Karpas-422 (cell line): ENCODE results near the gene DRC1. TPM values are rescaled to one million over a fixed set of nuclear protein-coding genes. Genes with fewer than 3 reads are reported as not detected.
A peak's percentile ranks its signal among the peaks of the same experiment; 100 is the strongest.

ENCODE experiments used
- DNase-seq: peaks from one replicate; pipeline ENCODE4 v3.0.0-alpha.2; 2015
- H2AFZ ChIP-seq: fragments of 200-600 bp; sonication (generic); 2 replicates; pipeline ENCODE4 v1.6.1; 2014; ENCODE audit warnings: antibody characterized with exemption, low read length, mixed read lengths
- H3K27ac ChIP-seq: fragments of 200-600 bp; sonication (generic); 2 replicates; pipeline ENCODE4 v1.5.1; 2014; ENCODE audit warnings: mild to moderate bottlenecking, low read length, moderate library complexity
- H3K27me3 ChIP-seq: fragments of 200-600 bp; sonication (generic); 2 replicates; pipeline ENCODE4 v1.6.1; 2014; ENCODE audit warnings: low read length, mixed read lengths
- H3K36me3 ChIP-seq: fragments of 200-600 bp; sonication (generic); 2 replicates; pipeline ENCODE4 v1.6.1; 2014; ENCODE audit warnings: low read length, mixed read lengths; ENCODE audit not compliant: insufficient read depth
- H3K4me1 ChIP-seq: fragments of 200-600 bp; sonication (generic); 2 replicates; pipeline ENCODE4 v1.6.1; 2014; ENCODE audit warnings: mild to moderate bottlenecking, low read length, mixed read lengths
- H3K4me2 ChIP-seq: fragments of 200-600 bp; sonication (generic); 2 replicates; pipeline ENCODE4 v1.6.1; 2014; ENCODE audit warnings: low read length, low read depth, mild to moderate bottlenecking; ENCODE audit not compliant: poor library complexity, severe bottlenecking
- H3K4me3 ChIP-seq: fragments of 200-600 bp; sonication (generic); 2 replicates; pipeline ENCODE4 v1.5.1; 2014; ENCODE audit warnings: mild to moderate bottlenecking, antibody characterized with exemption, low read length, mixed read lengths
- H3K79me2 ChIP-seq: fragments of 200-600 bp; sonication (generic); 2 replicates; pipeline ENCODE4 v1.6.1; 2014; ENCODE audit warnings: mild to moderate bottlenecking, low read length, mixed read lengths
- H3K9ac ChIP-seq: fragments of 200-600 bp; sonication (generic); 2 replicates; pipeline ENCODE4 v1.6.0; 2014; ENCODE audit warnings: low read length
- H3K9me2 ChIP-seq: fragments of 200-600 bp; sonication (generic), shearing (Covaris generic); replicated peaks from 2 replicates; pipeline ENCODE4 v1.6.0; 2014; ENCODE audit warnings: mild to moderate bottlenecking, low read length, moderate library complexity; ENCODE audit not compliant: insufficient read depth
- H3K9me3 ChIP-seq: fragments of 300-700, 200-600 bp; sonication (generic); 2 replicates; pipeline ENCODE4 v1.6.1; 2014; ENCODE audit warnings: low read length, mixed read lengths
- H4K20me1 ChIP-seq: fragments of 200-600 bp; sonication (generic); 2 replicates; pipeline ENCODE4 v1.6.1; 2014; ENCODE audit warnings: mild to moderate bottlenecking, antibody characterized with exemption, low read length, low read depth; ENCODE audit not compliant: insufficient read depth
- total RNA-seq: library from RNA; depleted of rRNA; stranded (reverse); fragments of >200 nt; shearing (Covaris generic); gene quantifications from 2 replicates; pipeline ENCODE4 v1.2.3, GENCODE V29; 2014; ENCODE audit warnings: low replicate concordance

Gene DRC1
- total RNA-seq, 1 experiment from 2014 or later = not detected

- Histone ChIP-seq H4K20me1 (no peaks in the 10 kb centered on the region), H3K4me2 (no peak overlapping the region), H3K27ac (no peak overlapping the region), H3K4me3 (no peak overlapping the region), H3K36me3 (no peaks in the 10 kb centered on the region), H3K79me2 (no peaks in the 10 kb centered on the region), H3K27me3 (no peaks in the 10 kb centered on the region), H2AFZ (no peak overlapping the region), H3K9me2 (no peaks in the 10 kb centered on the region), H3K9ac (no peak overlapping the region), H3K9me3 (no peaks in the 10 kb centered on the region), H3K4me1 (no peaks in the 10 kb centered on the region)
- DNase-seq = no peak
Observed at GRCh38 chr2:26486789-26487188, 85.1 kb downstream of the DRC1 start.

- H3K36me3 ChIP-seq = no peaks in the 10 kb centered on the region
- no peak overlapping the region for H3K4me3 ChIP-seq
- H3K27ac ChIP-seq = no peak overlapping the region
- no peaks in the 10 kb centered on the region for H3K27me3 ChIP-seq
- no peaks in the 10 kb centered on the region for H3K9me2 ChIP-seq
- H3K9ac ChIP-seq = no peak overlapping the region
- H3K79me2 ChIP-seq = no peaks in the 10 kb centered on the region
- no peaks in the 10 kb centered on the region for H3K9me3 ChIP-seq
- H3K4me2 ChIP-seq = no peak overlapping the region
- no peak overlapping the region for H2AFZ ChIP-seq
- no peaks in the 10 kb centered on the region for H4K20me1 ChIP-seq
- H3K4me1 ChIP-seq = no peaks in the 10 kb centered on the region
- DNase-seq = no peak
Observed at GRCh38 chr2:26487192-26487591, 85.5 kb downstream of the DRC1 start.

GRCh38 chr2:26488463-26489212 is 86.9 kb downstream of the DRC1 start:
- Histone ChIP-seq H3K4me1 (peaks cover 3% of the 10 kb centered on the region), H3K27me3 (no peaks in the 10 kb centered on the region), H3K9me2 (no peaks in the 10 kb centered on the region), H3K79me2 (no peaks in the 10 kb centered on the region), H3K9me3 (no peaks in the 10 kb centered on the region), H3K4me3 (no peak overlapping the region), H3K27ac (no peak overlapping the region), H4K20me1 (no peaks in the 10 kb centered on the region), H2AFZ (no peak overlapping the region), H3K9ac (no peak overlapping the region), H3K4me2 (no peak overlapping the region), H3K36me3 (no peaks in the 10 kb centered on the region)
- DNase-seq = no peak

- Histone ChIP-seq H3K9me3 (no peaks in the 10 kb centered on the region), H3K4me2 (no peak overlapping the region), H3K36me3 (no peaks in the 10 kb centered on the region), H3K9ac (no peak overlapping the region), H3K4me1 (peaks cover 6% of the 10 kb centered on the region), H3K27me3 (no peaks in the 10 kb centered on the region), H2AFZ (no peak overlapping the region), H3K27ac (no peak overlapping the region), H4K20me1 (no peaks in the 10 kb centered on the region), H3K4me3 (no peak overlapping the region), H3K79me2 (no peaks in the 10 kb centered on the region), H3K9me2 (no peaks in the 10 kb centered on the region)
- DNase-seq = no peak
Observed at GRCh38 chr2:26489213-26489850, 87.6 kb downstream of the DRC1 start.

GRCh38 chr2:26491563-26492167 is 89.9 kb downstream of the DRC1 start:
- Histone ChIP-seq H2AFZ (no peak overlapping the region), H3K36me3 (no peaks in the 10 kb centered on the region), H3K27me3 (no peaks in the 10 kb centered on the region), H4K20me1 (no peaks in the 10 kb centered on the region), H3K27ac (no peak overlapping the region), H3K9me3 (no peaks in the 10 kb centered on the region), H3K79me2 (no peaks in the 10 kb centered on the region), H3K9ac (no peak overlapping the region), H3K9me2 (no peaks in the 10 kb centered on the region), H3K4me2 (no peak overlapping the region), H3K4me3 (no peak overlapping the region), H3K4me1 (peaks cover 6% of the 10 kb centered on the region)
- no peak for DNase-seq

- H3K36me3 ChIP-seq = no peaks in the 10 kb centered on the region
Observed at GRCh38 chr2:26492749-26493515, 91.2 kb downstream of the DRC1 start.

GRCh38 chr2:26493566-26493965 is 91.8 kb downstream of the DRC1 start:
- H3K4me2 ChIP-seq = no peak overlapping the region
- no peak overlapping the region for H2AFZ ChIP-seq
- no peaks in the 10 kb centered on the region for H3K79me2 ChIP-seq
- H3K9me3 ChIP-seq = no peaks in the 10 kb centered on the region
- no peak overlapping the region for H3K9ac ChIP-seq
- H3K36me3 ChIP-seq = no peaks in the 10 kb centered on the region
- H3K9me2 ChIP-seq = no peaks in the 10 kb centered on the region
- peaks cover 6% of the 10 kb centered on the region for H3K4me1 ChIP-seq
- no peak overlapping the region for H3K27ac ChIP-seq
- no peaks in the 10 kb centered on the region for H4K20me1 ChIP-seq
- DNase-seq = no peak
- no peaks in the 10 kb centered on the region for H3K27me3 ChIP-seq
- H3K4me3 ChIP-seq = no peak overlapping the region

More at GRCh38 chr2:26492749-26493515, 91.2 kb downstream of the DRC1 start:
- H2AFZ ChIP-seq = no peak overlapping the region
- no peaks in the 10 kb centered on the region for H3K27me3 ChIP-seq
- H3K79me2 ChIP-seq = no peaks in the 10 kb centered on the region
- H3K9me3 ChIP-seq = no peaks in the 10 kb centered on the region
- H3K4me3 ChIP-seq = no peak overlapping the region
- no peaks in the 10 kb centered on the region for H3K9me2 ChIP-seq
- H3K9ac ChIP-seq = no peak overlapping the region
- H4K20me1 ChIP-seq = no peaks in the 10 kb centered on the region
- H3K4me2 ChIP-seq = no peak overlapping the region
- peaks cover 6% of the 10 kb centered on the region for H3K4me1 ChIP-seq
- no peak overlapping the region for H3K27ac ChIP-seq
- DNase-seq = peak; percentile 46

GRCh38 chr2:26494199-26494598 is 92.5 kb downstream of the DRC1 start:
- peaks cover 6% of the 10 kb centered on the region for H3K4me1 ChIP-seq
- no peaks in the 10 kb centered on the region for H3K36me3 ChIP-seq
- no peaks in the 10 kb centered on the region for H3K79me2 ChIP-seq
- H3K4me2 ChIP-seq = no peak overlapping the region
- no peaks in the 10 kb centered on the region for H3K27me3 ChIP-seq
- H3K27ac ChIP-seq = no peak overlapping the region
- no peak overlapping the region for H3K4me3 ChIP-seq
- H3K9me2 ChIP-seq = no peaks in the 10 kb centered on the region
- no peak overlapping the region for H2AFZ ChIP-seq
- H3K9me3 ChIP-seq = no peaks in the 10 kb centered on the region
- no peaks in the 10 kb centered on the region for H4K20me1 ChIP-seq
- DNase-seq = no peak
- H3K9ac ChIP-seq = no peak overlapping the region
